Cortex of kidney (tissue), 1 donor: ENCODE results near the gene CT45A7.
"Not testable (repeated sequence)": the region's sequence is repeated elsewhere in the genome, so short reads cannot be mapped to it uniquely, and the experiment has no call there.

Experiments
- DNase-seq: peaks from one replicate; lab custom pipeline; 2025; lab: John Stamatoyannopoulos, UW

The CT45A7 gene, protein sequence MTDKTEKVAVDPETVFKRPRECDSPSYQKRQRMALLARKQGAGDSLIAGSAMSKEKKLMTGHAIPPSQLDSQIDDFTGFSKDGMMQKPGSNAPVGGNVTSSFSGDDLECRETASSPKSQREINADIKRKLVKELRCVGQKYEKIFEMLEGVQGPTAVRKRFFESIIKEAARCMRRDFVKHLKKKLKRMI

DNA sequence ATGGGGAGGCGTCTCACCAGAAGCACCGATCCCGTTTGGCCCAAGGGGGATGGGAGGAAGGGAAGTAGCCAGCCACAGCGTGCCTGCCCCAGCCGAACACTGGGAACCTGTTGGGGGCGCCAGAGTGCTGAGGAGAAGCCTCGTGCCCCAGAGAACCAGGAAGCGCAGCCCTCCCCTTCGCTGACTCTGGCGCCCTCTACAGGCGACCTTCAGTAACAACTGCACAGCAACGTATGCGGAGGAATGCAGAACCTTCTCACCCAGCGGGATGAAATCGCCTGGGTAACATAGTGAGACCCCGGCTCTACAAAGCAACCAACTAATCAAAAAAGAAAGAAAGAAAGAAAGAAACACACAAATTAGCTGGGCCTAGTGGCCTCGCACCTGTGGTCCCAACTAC, at the start of gene CT45A7:
CT45A7 (minus strand) TSS at position 101 of the 400 bp plus-strand sequence. CDS start 3,747 bp downstream, outside the sequence.
- DNase-seq = not testable (repeated sequence)

DNA sequence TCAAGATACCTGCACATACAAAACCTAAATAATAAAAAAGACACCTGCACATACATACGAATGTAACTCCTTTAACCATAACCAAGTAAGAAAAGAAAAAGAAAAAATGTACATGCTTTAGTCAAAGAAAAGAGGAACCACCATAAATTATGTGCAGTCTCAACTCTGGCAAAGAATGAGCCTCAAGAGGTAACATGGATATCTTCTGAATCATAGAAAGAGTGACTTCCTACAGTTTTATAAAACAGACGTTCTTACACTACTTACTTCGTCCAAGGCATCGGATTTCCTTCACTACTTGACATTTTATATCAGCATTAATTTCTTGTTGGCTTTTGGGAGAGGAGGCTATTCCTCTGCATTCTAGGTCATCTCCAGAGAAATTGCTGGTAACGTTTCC, 45.7 kb upstream of the CT45A7 start:
- not testable (repeated sequence) for DNase-seq

DNA sequence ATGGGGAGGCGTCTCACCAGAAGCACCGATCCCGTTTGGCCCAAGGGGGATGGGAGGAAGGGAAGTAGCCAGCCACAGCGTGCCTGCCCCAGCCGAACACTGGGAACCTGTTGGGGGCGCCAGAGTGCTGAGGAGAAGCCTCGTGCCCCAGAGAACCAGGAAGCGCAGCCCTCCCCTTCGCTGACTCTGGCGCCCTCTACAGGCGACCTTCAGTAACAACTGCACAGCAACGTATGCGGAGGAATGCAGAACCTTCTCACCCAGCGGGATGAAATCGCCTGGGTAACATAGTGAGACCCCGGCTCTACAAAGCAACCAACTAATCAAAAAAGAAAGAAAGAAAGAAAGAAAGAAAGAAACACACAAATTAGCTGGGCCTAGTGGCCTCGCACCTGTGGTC, 34.6 kb upstream of the CT45A7 start, which contains the start of gene CT45A9:
CT45A9 (minus strand) TSS at position 101 of the 400 bp plus-strand sequence. CDS start 3,751 bp downstream, outside the sequence.
- not testable (repeated sequence) for DNase-seq

DNA sequence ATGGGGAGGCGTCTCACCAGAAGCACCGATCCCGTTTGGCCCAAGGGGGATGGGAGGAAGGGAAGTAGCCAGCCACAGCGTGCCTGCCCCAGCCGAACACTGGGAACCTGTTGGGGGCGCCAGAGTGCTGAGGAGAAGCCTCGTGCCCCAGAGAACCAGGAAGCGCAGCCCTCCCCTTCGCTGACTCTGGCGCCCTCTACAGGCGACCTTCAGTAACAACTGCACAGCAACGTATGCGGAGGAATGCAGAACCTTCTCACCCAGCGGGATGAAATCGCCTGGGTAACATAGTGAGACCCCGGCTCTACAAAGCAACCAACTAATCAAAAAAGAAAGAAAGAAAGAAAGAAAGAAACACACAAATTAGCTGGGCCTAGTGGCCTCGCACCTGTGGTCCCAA, 17.4 kb upstream of the CT45A7 start, which contains the start of gene CT45A8:
CT45A8 (minus strand) TSS at position 101 of the 400 bp plus-strand sequence. CDS start 3,755 bp downstream, outside the sequence.
- DNase-seq = not testable (repeated sequence)

DNA sequence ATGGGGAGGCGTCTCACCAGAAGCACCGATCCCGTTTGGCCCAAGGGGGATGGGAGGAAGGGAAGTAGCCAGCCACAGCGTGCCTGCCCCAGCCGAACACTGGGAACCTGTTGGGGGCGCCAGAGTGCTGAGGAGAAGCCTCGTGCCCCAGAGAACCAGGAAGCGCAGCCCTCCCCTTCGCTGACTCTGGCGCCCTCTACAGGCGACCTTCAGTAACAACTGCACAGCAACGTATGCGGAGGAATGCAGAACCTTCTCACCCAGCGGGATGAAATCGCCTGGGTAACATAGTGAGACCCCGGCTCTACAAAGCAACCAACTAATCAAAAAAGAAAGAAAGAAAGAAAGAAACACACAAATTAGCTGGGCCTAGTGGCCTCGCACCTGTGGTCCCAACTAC, 17.2 kb downstream of the CT45A7 start, which contains the start of gene CT45A2:
CT45A2 (minus strand) TSS at position 101 of the 400 bp plus-strand sequence. CDS start 3,747 bp downstream, outside the sequence.
- DNase-seq = not testable (repeated sequence)

DNA sequence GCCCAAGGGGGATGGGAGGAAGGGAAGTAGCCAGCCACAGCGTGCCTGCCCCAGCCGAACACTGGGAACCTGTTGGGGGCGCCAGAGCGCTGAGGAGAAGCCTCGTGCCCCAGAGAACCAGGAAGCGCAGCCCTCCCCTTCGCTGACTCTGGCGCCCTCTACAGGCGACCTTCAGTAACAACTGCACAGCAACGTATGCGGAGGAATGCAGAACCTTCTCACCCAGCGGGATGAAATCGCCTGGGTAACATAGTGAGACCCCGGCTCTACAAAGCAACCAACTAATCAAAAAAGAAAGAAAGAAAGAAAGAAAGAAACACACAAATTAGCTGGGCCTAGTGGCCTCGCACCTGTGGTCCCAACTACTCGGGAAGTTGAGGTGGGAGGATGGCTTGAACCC, 34.4 kb downstream of the CT45A7 start, which contains the start of gene CT45A6:
CT45A6 (minus strand) TSS at position 101 of the 400 bp plus-strand sequence. CDS start 3,794 bp downstream, outside the sequence.
- DNase-seq = not testable (repeated sequence)

DNA sequence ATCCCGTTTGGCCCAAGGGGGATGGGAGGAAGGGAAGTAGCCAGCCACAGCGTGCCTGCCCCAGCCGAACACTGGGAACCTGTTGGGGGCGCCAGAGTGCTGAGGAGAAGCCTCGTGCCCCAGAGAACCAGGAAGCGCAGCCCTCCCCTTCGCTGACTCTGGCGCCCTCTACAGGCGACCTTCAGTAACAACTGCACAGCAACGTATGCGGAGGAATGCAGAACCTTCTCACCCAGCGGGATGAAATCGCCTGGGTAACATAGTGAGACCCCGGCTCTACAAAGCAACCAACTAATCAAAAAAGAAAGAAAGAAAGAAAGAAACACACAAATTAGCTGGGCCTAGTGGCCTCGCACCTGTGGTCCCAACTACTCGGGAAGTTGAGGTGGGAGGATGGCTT, 51.7 kb downstream of the CT45A7 start, which contains the start of gene CT45A5:
CT45A5 (minus strand) TSS at position 101 of the 400 bp plus-strand sequence. CDS start 3,774 bp downstream, outside the sequence.
- not testable (repeated sequence) for DNase-seq
